NCI-H1417 treated with DMSO at 0.1 percent for 48 hours (cell line): ENCODE results near the gene ERCC6L2.

Experiments used
- DNase-seq: peaks from one replicate; lab custom pipeline; 2025; lab: John Stamatoyannopoulos, UW

The ERCC6L2 gene

DNA sequence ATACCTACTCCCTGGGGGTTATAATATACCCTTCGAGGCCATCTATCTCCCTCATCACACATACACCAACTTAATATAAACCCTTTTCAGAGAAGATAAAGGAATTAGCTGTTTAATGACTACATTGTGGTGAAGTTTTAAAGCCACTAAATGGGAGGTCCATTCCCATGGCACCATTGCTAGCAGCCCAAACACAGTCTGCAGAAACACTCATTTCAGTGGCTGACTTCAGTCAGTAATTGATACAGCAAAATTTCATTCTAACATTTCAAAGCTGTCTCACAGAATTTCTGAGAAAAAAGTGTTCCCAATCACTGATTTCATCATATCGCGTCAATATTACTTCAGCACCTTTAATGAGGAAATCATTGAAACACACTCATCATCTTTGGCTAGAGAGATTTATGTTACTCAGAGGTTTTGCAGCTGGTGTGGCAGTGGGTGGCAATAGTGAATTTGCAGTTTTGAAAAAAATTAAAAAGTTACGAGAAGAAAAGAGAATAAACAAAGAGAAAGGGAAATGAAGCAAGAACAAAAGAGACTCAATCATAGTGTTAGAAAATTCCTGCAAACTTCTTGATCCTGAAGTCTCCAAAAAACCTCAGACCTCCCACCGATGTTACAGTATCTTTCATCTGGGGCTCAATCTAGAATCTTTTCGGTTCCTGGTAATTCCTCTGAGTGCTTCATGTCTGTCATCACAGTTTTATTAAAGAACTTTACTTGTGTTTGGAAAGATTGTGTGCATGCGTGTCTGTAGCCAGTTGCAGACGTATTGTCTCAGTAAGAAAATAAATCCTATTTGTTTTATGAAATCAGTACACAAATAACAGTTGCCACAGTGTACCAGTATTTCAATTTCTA lies 105.0 kb downstream of the ERCC6L2 start:
- no peak for DNase-seq

DNA sequence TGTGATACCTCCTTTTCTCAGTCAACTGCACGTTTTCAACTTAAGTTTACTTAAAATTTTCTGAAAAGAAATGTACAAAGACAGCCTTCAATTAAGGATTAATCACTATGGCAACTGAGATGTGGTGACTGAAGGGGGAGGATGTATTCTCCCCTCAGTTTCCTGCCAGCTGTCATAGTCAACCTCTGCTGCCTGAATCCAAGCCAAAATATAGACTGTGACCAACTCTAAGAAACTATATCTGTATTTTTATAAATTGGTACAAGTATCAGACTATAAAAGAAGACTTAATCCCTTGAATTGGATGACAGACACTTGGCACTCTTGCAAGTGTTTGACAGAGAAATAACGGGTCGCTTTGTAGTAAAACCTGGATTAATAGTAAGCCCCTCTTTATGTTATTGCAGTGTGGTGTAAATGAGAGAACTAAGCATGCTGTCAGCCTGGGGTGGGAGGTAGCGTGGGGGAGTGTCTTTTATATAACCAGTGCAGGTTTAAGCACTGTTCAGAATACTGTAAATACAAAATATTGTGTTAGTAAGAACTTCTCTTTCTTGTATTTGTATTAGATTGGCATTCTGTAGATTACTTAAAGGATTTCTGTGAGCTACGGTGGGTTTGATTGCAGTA lies 106.4 kb downstream of the ERCC6L2 start:
- no peak for DNase-seq

- no peak for DNase-seq
Observed at GRCh38 chr9:95985440-95986055, 110.1 kb downstream of the ERCC6L2 start.

GRCh38 chr9:95989297-95989696 lies 113.8 kb downstream of the ERCC6L2 start:
- no peak for DNase-seq

DNA sequence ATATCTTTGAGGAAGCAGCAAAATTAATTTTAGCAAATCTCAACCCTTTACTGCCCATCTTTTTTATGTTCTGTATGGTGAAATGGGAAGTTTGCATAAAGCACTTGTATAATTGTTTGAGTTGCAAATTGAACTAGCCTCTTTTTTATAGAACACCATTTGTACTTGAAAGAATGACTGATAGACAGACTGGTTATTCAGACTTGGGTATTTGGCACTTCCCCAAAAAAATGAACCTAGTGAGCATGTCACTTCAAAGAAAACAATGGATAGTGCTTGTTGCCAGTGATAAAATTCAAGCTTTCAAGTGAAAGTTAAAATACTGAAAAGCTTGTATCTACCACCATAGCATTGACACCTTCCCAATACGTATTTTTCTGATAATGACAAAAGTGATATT lies 115.8 kb downstream of the ERCC6L2 start:
- DNase-seq: no peak

DNA sequence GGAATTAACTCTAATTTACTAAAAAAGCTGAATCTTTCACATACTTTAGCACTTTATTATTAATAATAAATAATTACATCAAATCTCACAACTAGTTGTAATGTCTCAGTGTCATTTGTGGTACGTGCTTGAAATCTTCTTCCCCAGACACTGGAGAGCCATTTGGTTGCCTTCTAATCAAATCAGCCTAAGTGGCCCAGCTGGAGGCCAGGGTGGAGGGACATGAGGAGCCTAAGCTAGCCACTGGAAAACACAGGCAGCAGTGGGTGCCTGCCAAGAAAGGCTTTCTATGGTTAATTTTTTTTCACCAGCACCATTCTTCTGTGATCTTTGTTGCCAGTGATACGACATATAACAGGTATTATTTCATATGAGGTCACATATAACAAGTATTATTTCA lies 117.0 kb downstream of the ERCC6L2 start:
- no peak for DNase-seq

DNA sequence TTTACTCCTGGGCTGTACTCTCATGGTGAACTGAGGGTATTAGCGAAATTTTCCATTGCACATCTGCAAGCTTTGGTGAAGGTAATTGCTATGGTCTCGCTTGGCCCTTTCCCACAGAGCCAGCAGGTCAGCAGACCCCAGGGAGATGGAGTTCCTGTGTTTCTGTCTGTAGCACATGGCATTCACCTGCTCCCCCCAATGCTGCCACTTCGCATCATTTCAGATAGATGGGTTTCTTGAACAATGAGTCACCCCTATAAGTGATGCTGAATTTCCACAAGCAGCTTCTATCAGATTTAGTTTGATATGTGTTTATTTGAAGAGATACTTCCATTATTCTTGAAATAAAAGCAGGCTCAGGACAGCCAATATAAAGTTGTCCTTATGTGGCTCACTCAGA lies 117.8 kb downstream of the ERCC6L2 start:
- DNase-seq: no peak

DNA sequence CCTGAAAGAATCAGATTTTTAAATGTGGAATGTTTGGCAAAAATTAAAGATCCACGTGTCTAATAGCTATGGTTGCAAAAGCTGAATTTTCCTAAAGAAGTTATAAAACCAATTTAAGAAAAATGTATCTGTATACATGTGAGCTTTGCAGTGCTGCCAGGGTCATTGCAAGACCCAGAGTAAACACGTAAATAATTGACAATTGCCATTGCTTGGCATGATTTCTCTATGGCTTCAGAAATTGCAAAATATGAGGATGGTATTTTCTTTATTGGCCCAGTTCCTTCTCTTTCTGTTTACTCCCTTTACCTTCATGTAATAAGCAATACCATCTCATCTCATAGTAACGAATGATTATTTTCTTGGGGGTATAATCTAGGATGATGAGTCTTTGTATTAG lies 123.9 kb downstream of the ERCC6L2 start:
- no peak for DNase-seq

GRCh38 chr9:96004379-96004778 lies 128.9 kb downstream of the ERCC6L2 start:
- no peak for DNase-seq

DNA sequence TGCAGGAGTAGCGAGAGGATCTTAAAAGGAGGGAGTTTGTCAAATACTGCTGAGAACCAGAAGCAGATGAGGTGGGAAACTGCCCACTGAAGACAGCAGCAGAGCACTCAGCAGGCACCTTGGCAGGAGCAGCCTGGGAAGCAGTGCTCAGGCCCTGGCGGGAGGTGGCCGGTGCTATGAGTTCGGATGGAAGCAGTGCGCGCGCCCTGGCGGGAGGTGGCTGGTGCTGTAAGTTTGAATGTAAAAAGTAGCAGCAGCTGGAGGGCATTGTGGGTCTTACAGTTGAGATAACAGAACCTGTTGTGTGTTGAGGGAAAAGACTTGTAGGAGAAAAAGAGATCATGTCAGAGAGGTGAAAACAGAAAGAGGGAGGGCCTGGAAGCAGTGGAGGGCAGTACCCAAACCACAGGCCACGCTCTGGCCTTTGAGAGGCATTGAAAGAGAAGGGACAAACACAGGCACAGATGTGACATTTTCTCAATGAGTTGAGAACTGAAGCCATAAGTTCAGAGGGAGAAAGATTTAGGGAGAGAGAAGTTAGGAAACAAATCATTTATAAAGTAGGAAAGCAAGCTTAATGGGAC lies 130.9 kb downstream of the ERCC6L2 start:
- DNase-seq: no peak

- no peak for DNase-seq
Observed at GRCh38 chr9:96006961-96007360, 131.5 kb downstream of the ERCC6L2 start.

- no peak for DNase-seq
Observed at GRCh38 chr9:96008502-96009222, 133.2 kb downstream of the ERCC6L2 start.

- DNase-seq: no peak
Observed at GRCh38 chr9:96009223-96009602, 133.7 kb downstream of the ERCC6L2 start.

DNA sequence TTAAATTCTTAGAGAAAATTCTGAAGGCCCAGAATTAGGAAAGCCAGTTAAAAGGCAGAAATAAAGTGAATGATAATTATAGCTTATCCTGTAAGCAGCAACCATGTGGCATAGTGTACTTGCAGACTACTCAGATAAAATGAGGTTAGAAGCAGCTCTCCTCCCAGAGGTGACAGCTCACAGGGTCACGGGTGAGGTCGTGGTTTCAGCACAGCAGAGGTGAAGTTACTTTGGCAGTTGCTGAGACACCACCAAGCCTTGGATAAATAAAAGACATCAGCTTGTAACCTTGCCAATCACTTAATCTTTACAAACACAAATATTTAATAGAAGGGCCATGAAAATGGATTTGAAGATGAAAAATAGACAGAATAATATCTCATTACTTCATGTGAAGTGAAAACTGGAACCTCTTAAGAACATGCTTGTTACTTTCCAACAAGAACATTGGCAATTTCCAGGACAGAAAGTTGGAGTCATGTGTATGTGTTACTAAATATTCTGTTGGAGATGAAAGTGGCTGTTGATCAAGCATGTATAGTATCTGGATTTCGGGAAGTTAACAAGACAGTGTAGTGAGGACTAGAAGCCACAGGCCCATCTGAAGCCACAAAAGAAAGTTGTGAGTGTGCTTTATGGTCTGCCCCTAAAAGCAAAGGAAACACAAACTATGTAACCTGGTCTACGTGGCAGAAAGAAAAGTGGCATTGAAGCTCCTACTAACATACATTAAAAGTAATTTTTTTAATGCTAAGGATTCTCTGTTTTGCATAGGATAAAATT lies 134.4 kb downstream of the ERCC6L2 start:
- DNase-seq: no peak

DNA sequence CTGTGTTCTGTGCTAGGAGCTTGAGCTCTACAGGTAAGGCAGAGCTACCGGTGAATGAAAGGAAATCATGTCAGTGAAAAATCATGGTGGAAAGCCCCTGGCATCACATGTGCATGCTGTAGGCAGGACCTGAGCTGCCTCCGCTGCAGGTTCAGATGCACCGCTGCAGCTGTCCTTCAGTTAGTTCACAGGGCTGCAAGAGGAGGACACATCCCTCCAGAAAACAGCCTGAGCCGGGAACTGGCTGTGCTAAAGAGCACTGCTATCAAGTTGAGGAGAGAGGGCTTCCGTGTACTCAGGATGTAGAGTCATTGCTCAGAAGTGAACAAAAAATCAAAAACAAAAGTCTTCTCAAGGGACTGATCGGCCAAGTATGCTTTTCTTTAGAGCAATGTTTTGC lies 138.6 kb downstream of the ERCC6L2 start:
- DNase-seq: no peak

- DNase-seq: no peak
Observed at GRCh38 chr9:96015876-96016686, 140.6 kb downstream of the ERCC6L2 start.
